B cell (primary cell): ENCODE measurements around the gene PPP1R12B. TPM values are rescaled to one million over a fixed set of nuclear protein-coding genes. Genes with fewer than 3 reads are reported as not detected.

Experiments used
- ATAC-seq: fragments of 200-7000 bp; cut with Tn5 transposase; one replicate; pipeline ENCODE4 v1.10.0; 2021; ENCODE audit warnings: low read depth, mild to moderate bottlenecking, moderate number of reproducible peaks, moderate library complexity
- CTCF ChIA-PET: fragments of 350-600 bp; sonication (Branson Sonifier 250); formaldehyde crosslinking; loops from one replicate; lab custom pipeline; 2021; ENCODE audit warnings: antibody characterized with exemption, inconsistent platforms; lab: Charles Lee
- POLR2A ChIA-PET: fragments of 350-600 bp; sonication (Branson Sonifier 250); formaldehyde crosslinking; loops from one replicate; lab custom pipeline; 2021; ENCODE audit warnings: antibody characterized with exemption; lab: Charles Lee
- DNase-seq: peaks from one replicate; pipeline ENCODE4 v3.0.0; 2013
- H2AFZ ChIP-seq: 2 replicates; pipeline ENCODE4 v1.6.1; 2012; ENCODE audit warnings: mild to moderate bottlenecking, low read depth, low read length; ENCODE audit not compliant: insufficient read depth, poor library complexity, severe bottlenecking
- H3K27ac ChIP-seq, 2 donors: 1 replicate in 1 of 2; 2 replicates in 1 of 2; pipeline ENCODE4 v1.5.1; 2012 to 2013; ENCODE audit warnings: low read length in 2 of 2, mild to moderate bottlenecking in 2 of 2, moderate library complexity in 1 of 2
- H3K27me3 ChIP-seq, 4 experiments: fragments of 200-600 bp in 1 of 4; sonication (generic) in 1 of 4; replicated peaks in 1 of 4; 1 replicate in 2 of 4; 2 replicates in 2 of 4; pipeline versions ENCODE4 v1.6.1 to v1.7.0; 2013 to 2016; ENCODE audit warnings: low read length in 3 of 4, mild to moderate bottlenecking in 2 of 4, mixed read lengths in 1 of 4, moderate library complexity in 1 of 4; ENCODE audit not compliant: insufficient read depth in 4 of 4, control insufficient read depth in 3 of 4; ENCODE audit errors: control extremely low read depth in 1 of 4
- H3K36me3 ChIP-seq, 2 experiments: replicated peaks in 1 of 2; 1 replicate in 1 of 2; 2 replicates in 1 of 2; pipeline versions ENCODE4 v1.6.1 to v1.7.1; 2013; ENCODE audit warnings: low read length in 1 of 2; ENCODE audit not compliant: insufficient read depth in 2 of 2, control insufficient read depth in 1 of 2; ENCODE audit errors: control extremely low read depth in 1 of 2, extremely low read depth in 1 of 2
- H3K4me1 ChIP-seq, 2 donors: fragments of 200-600 bp in 1 of 2; sonication (generic) in 1 of 2; 1 replicate in 1 of 2; 2 replicates in 1 of 2; pipeline versions ENCODE4 v1.5.1 to v1.6.1; 2013 to 2017; ENCODE audit warnings: low read length in 2 of 2; ENCODE audit not compliant: control insufficient read depth in 2 of 2, insufficient read depth in 2 of 2
- H3K4me2 ChIP-seq: replicated peaks from 2 replicates; pipeline ENCODE3; 2012; ENCODE audit warnings: mild to moderate bottlenecking, low read depth, low read length; ENCODE audit not compliant: poor library complexity, severe bottlenecking
- H3K4me3 ChIP-seq, 5 experiments: fragments of 200-600 bp in 1 of 5; sonication (generic) in 1 of 5; 1 replicate in 3 of 5; 2 replicates in 2 of 5; pipeline versions ENCODE4 v1.5.1 to v1.7.0; 2011 to 2016; ENCODE audit warnings: low read length in 4 of 5, mild to moderate bottlenecking in 4 of 5, low read depth in 2 of 5, control low read depth in 1 of 5, moderate library complexity in 1 of 5; ENCODE audit not compliant: insufficient read depth in 1 of 5; ENCODE audit errors: control extremely low read depth in 1 of 5, extremely low read depth in 1 of 5
- H3K79me2 ChIP-seq: fragments of 200-600 bp; sonication (generic); one replicate; pipeline ENCODE4 v1.6.0; 2016; ENCODE audit warnings: low read length; ENCODE audit not compliant: control insufficient read depth, insufficient read depth
- H3K9ac ChIP-seq: fragments of 200-600 bp; sonication (generic); 2 replicates; pipeline ENCODE4 v1.6.1; 2017; ENCODE audit warnings: mild to moderate bottlenecking, low read length, moderate library complexity
- H3K9me3 ChIP-seq, 3 donors: one replicate each; pipeline versions ENCODE4 v1.6.1 to v1.7.1; 2013; ENCODE audit warnings: low read length in 2 of 3; ENCODE audit not compliant: control insufficient read depth in 2 of 3, insufficient read depth in 1 of 3; ENCODE audit errors: control extremely low read depth in 1 of 3
- H4K20me1 ChIP-seq: 2 replicates; pipeline ENCODE4 v1.6.0; 2012; ENCODE audit warnings: mild to moderate bottlenecking, low read length; ENCODE audit not compliant: insufficient read depth, control insufficient read depth, poor library complexity, severe bottlenecking
- H3K27ac Mint-ChIP-seq: one replicate; pipeline ENCODE4 v1.8.0; 2021; ENCODE audit warnings: mixed read lengths
- H3K27me3 Mint-ChIP-seq: one replicate; pipeline ENCODE4 v1.8.0; 2021; ENCODE audit warnings: mixed read lengths
- H3K4me1 Mint-ChIP-seq: one replicate; pipeline ENCODE4 v1.8.0; 2021; ENCODE audit warnings: mixed read lengths
- H3K4me3 Mint-ChIP-seq: one replicate; pipeline ENCODE4 v1.8.0; 2021; ENCODE audit warnings: mixed read lengths
- H3K9me3 Mint-ChIP-seq: one replicate; pipeline ENCODE4 v1.8.0; 2022; ENCODE audit warnings: mixed read lengths; ENCODE audit not compliant: insufficient read depth
- EZH2 ChIP-seq: IDR thresholded peaks from 2 replicates; pipeline ENCODE4 v1.6.1; 2012; ENCODE audit warnings: borderline replicate concordance, low read depth, mild to moderate bottlenecking, moderate library complexity, low read length; ENCODE audit not compliant: insufficient read depth, poor library complexity, severe bottlenecking
- WGBS: methylation state at CpG from one replicate; pipeline ENCODE4 v1.1.5; 2013; ENCODE audit warnings: missing lambda C conversion rate; ENCODE audit not compliant: insufficient coverage; 5-methylcytosine and 5-hydroxymethylcytosine counted together
- intact Hi-C: fragments of 100-400 bp; cut with micrococcal nuclease; formaldehyde crosslinking; loops from one replicate; pipeline ENCODE4 v1.10.0; 2022
- polyA plus RNA-seq: library from polyadenylated mRNA; depleted of rRNA; stranded (reverse); fragments of >200 nt; gene quantifications from 2 replicates; pipeline ENCODE4 v1.2.3, GENCODE V29; 2012
- total RNA-seq, 2 donors: library from RNA; stranded (reverse); fragments of 120-200 nt in 1 of 2; gene quantifications; 1 replicate in 1 of 2; 2 replicates in 1 of 2; pipeline versions ENCODE4 v1.2.3 to v1.2.4, GENCODE V29; 2013 to 2022
- TF ChIP-seq, protein P1 (sequence below): fragments of 200-600 bp; IDR thresholded peaks from one replicate; pipeline ENCODE4 v1.8.0; 2022; ENCODE audit warnings: antibody characterized with exemption, mild to moderate bottlenecking

PPP1R12B gene
- total and polyA plus RNA-seq, 2 donors (not counting 1 experiment from before 2014, with no cell fraction given): 7.1 to 49.6 TPM

- Histone ChIP-seq H3K4me1 (no peaks in the 10 kb centered on the region), H4K20me1 (no peaks in the 10 kb centered on the region), H3K36me3 (no peaks in the 10 kb centered on the region), H3K4me3 (no peak overlapping the region), H3K79me2 (no peaks in the 10 kb centered on the region), H3K9me3 (no peaks in the 10 kb centered on the region), H3K27ac (no peak overlapping the region), H3K4me2 (no peak overlapping the region), H2AFZ (no peak overlapping the region), H3K27me3 (peaks cover 0 to 12% (median 3%) of the 10 kb centered on the region in 4 experiments), H3K9ac (no peak overlapping the region)
- POLR2A ChIA-PET: no interaction called here
- DNase-seq: no peak
- Mint-ChIP-seq H3K9me3 (no peaks in the 10 kb centered on the region), H3K4me1 (no peaks in the 10 kb centered on the region), H3K4me3 (no peak overlapping the region), H3K27ac (no peak overlapping the region), H3K27me3 (peaks cover 6% of the 10 kb centered on the region)
- WGBS: 95% methylated on average over 52 of the region's 52 CpGs
- no peak for TF ChIP-seq EZH2
- TF ChIP-seq, protein P1, sequence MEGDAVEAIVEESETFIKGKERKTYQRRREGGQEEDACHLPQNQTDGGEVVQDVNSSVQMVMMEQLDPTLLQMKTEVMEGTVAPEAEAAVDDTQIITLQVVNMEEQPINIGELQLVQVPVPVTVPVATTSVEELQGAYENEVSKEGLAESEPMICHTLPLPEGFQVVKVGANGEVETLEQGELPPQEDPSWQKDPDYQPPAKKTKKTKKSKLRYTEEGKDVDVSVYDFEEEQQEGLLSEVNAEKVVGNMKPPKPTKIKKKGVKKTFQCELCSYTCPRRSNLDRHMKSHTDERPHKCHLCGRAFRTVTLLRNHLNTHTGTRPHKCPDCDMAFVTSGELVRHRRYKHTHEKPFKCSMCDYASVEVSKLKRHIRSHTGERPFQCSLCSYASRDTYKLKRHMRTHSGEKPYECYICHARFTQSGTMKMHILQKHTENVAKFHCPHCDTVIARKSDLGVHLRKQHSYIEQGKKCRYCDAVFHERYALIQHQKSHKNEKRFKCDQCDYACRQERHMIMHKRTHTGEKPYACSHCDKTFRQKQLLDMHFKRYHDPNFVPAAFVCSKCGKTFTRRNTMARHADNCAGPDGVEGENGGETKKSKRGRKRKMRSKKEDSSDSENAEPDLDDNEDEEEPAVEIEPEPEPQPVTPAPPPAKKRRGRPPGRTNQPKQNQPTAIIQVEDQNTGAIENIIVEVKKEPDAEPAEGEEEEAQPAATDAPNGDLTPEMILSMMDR: no peak
- CTCF ChIA-PET: interaction anchor here (1.2 to 7.1 kb wide), 3 partner anchors 125 to 165 kb away, joined by 4 to 63 read pairs (median 37); partner anchors contain the start of gene LGR6
- intact Hi-C loops: no loop called here
- no peak for ATAC-seq
Measured at GRCh38 chr1:202317941-202318925, 30.3 kb upstream of the PPP1R12B start.
